CD4-positive, alpha-beta T cell treated with Interleukin-2 at 100 ng/mL for 4 hours (primary cell): ENCODE results near the gene SERPING1.

Source experiments
- DNase-seq: peaks from one replicate; pipeline ENCODE4 v3.0.0-alpha.2; 2020; ENCODE audit warnings: low spot score

SERPING1 gene

GRCh38 chr11:57652662-57653061 is 55.2 kb downstream of the SERPING1 start:
- DNase-seq = no peak

- DNase-seq = no peak
Measured at GRCh38 chr11:57653163-57653562, 55.7 kb downstream of the SERPING1 start.

- no peak for DNase-seq
Measured at GRCh38 chr11:57656885-57657193, 59.4 kb downstream of the SERPING1 start.

- peak; percentile 98 for DNase-seq
Measured at GRCh38 chr11:57657194-57658022, 59.9 kb downstream of the SERPING1 start, which contains the start of gene CLP1. TSS of gene CLP1 (plus strand) at chr11:57657762. CDS start at chr11:57659477, 1,715 bp downstream.

- DNase-seq = no peak
Measured at GRCh38 chr11:57658023-57658361, 60.5 kb downstream of the SERPING1 start.

- DNase-seq = no peak
Measured at GRCh38 chr11:57659669-57660068, 62.2 kb downstream of the SERPING1 start.

- DNase-seq = no peak
Measured at GRCh38 chr11:57662893-57663292, 65.4 kb downstream of the SERPING1 start.

- no peak for DNase-seq
Measured at GRCh38 chr11:57663975-57664374, 66.5 kb downstream of the SERPING1 start.
